ENCODE measurements around the gene CD58. TPM values are rescaled to one million over a fixed set of nuclear protein-coding genes. Genes with fewer than 3 reads are reported as not detected.

CD58 gene
- total and polyA plus RNA-seq, 2 of the 4 experiments (the other 2 are of a cell fraction): 5.4 to 5.7 TPM

DNA sequence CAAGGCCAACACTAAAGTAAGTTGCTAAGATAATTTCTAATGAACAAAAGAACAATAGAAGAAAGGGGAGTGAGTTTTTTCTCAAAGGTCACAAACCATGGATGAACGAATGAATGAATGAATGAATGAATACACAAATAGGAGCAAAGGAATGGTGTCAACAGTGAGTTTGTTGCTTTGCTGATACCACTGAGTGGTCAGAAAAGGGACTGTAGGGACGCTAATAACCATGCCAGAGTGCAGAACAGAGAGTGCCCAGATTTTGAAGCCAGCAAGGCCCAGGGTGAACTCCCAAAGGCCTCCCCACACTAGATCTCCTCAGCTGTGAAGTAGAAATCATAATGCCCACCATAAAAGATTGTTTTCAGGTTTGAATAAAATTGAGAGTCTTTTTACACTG is 15.9 kb downstream of the CD58 start:
- Histone ChIP-seq H2AK5ac (ENCODE audit: low read depth, low read length) (no peak overlapping the region), H3K23ac (ENCODE audit: low read depth, low read length) (no peak overlapping the region), H3K9me1 (ENCODE audit: insufficient read depth, low read length) (no peaks in the 10 kb centered on the region; the same call in 1 of the 2 replicates), H3K4ac (ENCODE audit: low read depth, low read length) (no peak overlapping the region), H4K8ac (ENCODE audit: low read depth in 2 of 2, low read length in 2 of 2) (no peak overlapping the region), H3K27ac (ENCODE audit: insufficient read depth, low read length) (no peak overlapping the region), H2BK15ac (ENCODE audit: low read depth, low read length) (no peak overlapping the region), H3K14ac (replicated peaks; ENCODE audit: low read depth, low read length) (no peak overlapping the region), H4K20me1 (ENCODE audit: insufficient read depth, low read length) (no peaks in the 10 kb centered on the region), H2BK20ac (ENCODE audit: low read depth, low read length) (no peak overlapping the region), H3K27me3 (ENCODE audit: control insufficient read depth, insufficient read depth, low read length) (no peaks in the 10 kb centered on the region), H3K79me1 (ENCODE audit: low read depth in 1 of 2, low read length in 2 of 2) (no peaks in the 10 kb centered on the region), H2AFZ (replicated peaks; ENCODE audit: low read length, poor library complexity) (no peak overlapping the region), H4K5ac (ENCODE audit: low read depth, low read length) (no peak overlapping the region), H3K4me3 (ENCODE audit: insufficient read depth, low read depth, low read length) (no peak overlapping the region), H4K91ac (ENCODE audit: insufficient read depth, low read depth, low read length) (no peak overlapping the region), H3K9me3 (ENCODE audit: control insufficient read depth, insufficient read depth, low read length) (no peaks in the 10 kb centered on the region), H3K18ac (ENCODE audit: low read depth, low read length) (no peak overlapping the region), H2AK9ac (replicated peaks; ENCODE audit: low read depth, low read length, poor library complexity) (no peak overlapping the region), H3K56ac (ENCODE audit: extremely low read depth, insufficient read depth, low read length) (no peak overlapping the region), H2BK5ac (ENCODE audit: low read depth, low read length, poor library complexity, severe bottlenecking) (no peak overlapping the region), H3K9ac (ENCODE audit: low read depth, low read length) (no peak overlapping the region), H3K36me3 (ENCODE audit: control insufficient read depth, insufficient read depth, low read length) (no peaks in the 10 kb centered on the region), H3K4me2 (ENCODE audit: low read depth, low read length) (no peak overlapping the region), H3K4me1 (ENCODE audit: control insufficient read depth, insufficient read depth, low read length) (no peaks in the 10 kb centered on the region), H2BK120ac (ENCODE audit: low read depth, low read length) (no peak overlapping the region)
- in situ Hi-C loops (cut with MboI; ENCODE audit: low sequenced_read_pairs): no loop called here
- dilution Hi-C loops (cut with HindIII; ENCODE audit: low sequenced_read_pairs, unreplicated experiment): no loop called here
- no TSS peak for BruUV-seq (replicated peaks)
- ChIA-PET POLR2A (ENCODE audit: unreplicated experiment) (no interaction called here), CTCF (no interaction called here)
- TF ChIP-seq SMC3 (IDR thresholded peaks at IDR 0.05; ENCODE audit: low read depth, low read length): no peak
- TF ChIP-seq NFE2L2 (IDR thresholded peaks at IDR 0.05; ENCODE audit: low read depth, low read length): no peak
- TF ChIP-seq BHLHE40 (IDR thresholded peaks at IDR 0.05; ENCODE audit: low read depth, low read length): no peak
- no peak for TF ChIP-seq POLR2A (IDR thresholded peaks at IDR 0.05; ENCODE audit: low read depth, low read length)
- no peak for TF ChIP-seq RCOR1 (IDR thresholded peaks at IDR 0.05; ENCODE audit: insufficient replicate concordance, low read length)
- no peak for TF ChIP-seq MXI1 (IDR thresholded peaks at IDR 0.05; ENCODE audit: borderline replicate concordance, low read depth, low read length)
- no peak for TF ChIP-seq FOS (IDR thresholded peaks at IDR 0.05; ENCODE audit: low read depth, low read length)
- TF ChIP-seq, protein P1, sequence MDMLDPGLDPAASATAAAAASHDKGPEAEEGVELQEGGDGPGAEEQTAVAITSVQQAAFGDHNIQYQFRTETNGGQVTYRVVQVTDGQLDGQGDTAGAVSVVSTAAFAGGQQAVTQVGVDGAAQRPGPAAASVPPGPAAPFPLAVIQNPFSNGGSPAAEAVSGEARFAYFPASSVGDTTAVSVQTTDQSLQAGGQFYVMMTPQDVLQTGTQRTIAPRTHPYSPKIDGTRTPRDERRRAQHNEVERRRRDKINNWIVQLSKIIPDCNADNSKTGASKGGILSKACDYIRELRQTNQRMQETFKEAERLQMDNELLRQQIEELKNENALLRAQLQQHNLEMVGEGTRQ (IDR thresholded peaks at IDR 0.05; ENCODE audit: low read depth, low read length): no peak
- intact Hi-C loops (cut with micrococcal nuclease): no loop called here
- WGBS, 2 experiments (ENCODE audit: extremely low coverage in 2 of 2, insufficient read length in 1 of 2): no CpG with 5 or more reads among the region's 2 CpGs
- ATAC-seq (ENCODE audit: low read depth) (no peak), DNase-seq (no peak)
